DMS153 treated with DMSO at 0.1 percent for 48 hours (cell line): ENCODE results near the gene GIGYF2.
"Not testable (repeated sequence)": the region's sequence is repeated elsewhere in the genome, so short reads cannot be mapped to it uniquely, and the experiment has no call there.

Source experiments
- DNase-seq: peaks from one replicate; lab custom pipeline; 2025; ENCODE audit not compliant: unreplicated experiment; lab: John Stamatoyannopoulos, UW

The GIGYF2 gene

DNA sequence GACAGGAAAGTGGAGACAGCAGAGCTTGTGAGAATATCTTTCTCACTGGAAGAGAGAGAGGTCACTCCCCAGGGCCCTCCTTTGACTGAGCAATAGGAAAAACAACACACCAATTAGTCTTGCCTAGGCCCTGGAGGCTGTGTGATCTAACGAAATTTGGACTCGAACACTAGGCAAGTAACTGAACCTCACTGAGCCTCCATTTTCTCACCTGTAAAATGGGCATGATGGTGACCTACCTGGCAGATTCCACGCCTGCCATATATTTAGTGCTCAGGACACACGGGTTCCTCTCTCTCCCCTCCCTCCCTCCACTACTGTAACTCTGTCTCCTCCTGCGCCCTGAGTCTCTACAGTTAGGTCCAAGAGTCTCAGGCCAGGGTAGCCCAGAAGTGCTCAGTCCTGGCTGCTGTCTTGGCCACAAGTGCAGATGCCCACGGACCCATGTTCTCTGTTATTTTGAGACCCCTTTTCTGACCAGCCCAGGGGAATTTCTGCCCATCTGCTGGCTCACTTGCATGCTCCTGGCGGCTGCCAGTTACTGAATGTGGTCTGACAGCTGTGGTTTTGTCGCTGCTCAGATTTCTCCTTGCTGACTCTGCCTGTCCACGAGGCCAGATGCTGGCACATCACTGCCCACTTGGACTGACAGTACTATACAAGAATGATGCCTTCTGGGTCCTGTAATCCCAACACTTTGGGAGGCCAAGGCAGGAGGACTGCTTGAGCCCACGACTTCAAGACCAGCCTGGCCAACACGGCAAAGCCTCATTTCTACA is 9.6 kb upstream of the GIGYF2 start:
- DNase-seq, result no peak

DNA sequence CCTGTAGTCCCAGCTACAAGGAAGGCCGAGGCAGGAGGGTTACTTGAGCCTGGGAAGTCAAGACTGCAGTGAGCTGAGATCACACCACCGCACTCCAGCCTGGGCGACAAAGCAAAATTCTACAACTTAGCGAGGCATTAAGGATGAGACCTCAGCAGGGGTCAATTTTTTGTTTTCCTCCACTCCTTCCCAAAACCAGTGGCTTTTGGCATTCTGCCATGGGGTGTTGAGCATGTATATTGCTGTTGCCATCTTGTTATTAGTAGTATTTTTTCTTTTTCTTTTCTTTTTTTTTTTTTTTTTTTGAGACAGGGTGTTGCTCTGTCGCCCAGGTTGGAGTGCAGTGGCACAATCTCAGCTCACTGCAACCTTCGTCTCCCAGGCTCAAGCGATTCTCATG is 8.9 kb upstream of the GIGYF2 start:
- DNase-seq, result no peak

DNA sequence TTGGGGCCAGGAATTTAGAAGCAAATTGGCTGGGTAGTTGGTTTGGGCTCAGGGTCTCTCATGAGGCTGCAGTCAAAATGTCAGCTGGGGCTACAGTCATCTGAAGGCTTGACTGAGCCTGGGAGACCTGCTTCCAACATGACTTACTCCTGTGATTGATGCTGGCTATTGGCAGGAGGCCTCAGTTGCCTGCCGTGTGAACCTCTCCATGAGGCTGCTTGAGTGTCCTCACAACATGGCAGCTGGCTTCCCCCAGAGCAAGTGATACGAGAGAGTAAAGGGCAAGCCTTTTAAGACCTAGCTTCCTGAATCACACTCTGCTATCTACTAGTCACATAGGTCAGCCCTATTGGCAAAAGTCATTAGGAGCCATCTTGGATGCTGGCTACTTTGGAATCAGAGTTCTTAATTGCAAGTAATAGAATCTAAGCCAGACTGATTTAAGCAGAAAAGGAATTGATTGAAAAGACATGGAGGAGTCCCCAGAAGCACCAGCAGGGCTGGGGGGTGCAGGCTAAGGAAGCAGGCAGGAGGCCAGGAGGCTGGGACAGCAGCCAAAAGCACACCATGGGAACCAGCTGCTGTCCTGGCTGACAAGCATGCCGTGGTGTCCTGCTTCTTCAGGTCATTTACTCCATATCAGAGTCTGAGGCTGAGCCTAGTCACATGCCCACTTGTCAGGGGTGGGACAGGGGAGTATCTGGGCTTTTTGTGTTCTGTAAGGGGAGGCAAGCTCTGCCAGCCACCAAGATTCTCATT is 7.8 kb upstream of the GIGYF2 start:
- DNase-seq, result no peak

DNA sequence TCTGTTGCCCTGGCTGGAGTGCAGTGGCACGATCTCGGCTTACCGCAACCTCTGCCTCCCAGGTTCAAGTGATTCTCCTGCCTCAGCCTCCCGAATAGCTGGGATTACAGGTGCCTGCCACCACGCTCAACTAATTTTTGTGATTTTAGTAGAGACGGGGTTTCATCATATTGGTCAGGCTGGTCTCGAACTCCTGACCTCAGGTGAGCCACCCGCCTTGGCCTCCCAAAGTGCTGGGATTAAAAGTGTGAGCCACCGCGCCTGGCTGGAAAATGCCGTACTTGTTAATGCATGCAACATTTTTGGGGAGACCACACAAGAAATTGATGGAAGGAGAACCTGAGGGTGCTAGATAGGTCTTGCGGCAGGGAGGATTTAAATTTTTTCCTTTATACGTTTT is 6.0 kb upstream of the GIGYF2 start:
- DNase-seq, result not testable (repeated sequence)

DNA sequence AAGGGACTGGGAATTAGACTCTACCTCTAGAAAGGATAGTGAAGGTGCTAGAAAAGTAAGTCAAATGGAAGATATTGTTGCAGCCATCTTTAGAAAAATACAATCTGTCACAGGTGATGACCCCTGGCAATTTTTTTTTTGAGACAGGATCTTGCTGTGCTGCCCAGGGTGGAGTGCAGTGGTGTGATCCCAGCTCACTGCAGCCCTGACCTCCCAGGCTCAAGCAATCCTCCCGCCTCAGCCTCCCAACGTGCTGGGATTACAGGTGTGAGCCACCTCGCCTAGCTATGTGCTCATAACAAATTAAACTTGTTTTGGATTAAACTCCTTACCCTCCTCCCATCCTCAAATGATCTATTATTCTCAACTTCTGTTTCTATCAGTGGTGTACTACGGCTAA is 3.8 kb upstream of the GIGYF2 start:
- no peak for DNase-seq

DNA sequence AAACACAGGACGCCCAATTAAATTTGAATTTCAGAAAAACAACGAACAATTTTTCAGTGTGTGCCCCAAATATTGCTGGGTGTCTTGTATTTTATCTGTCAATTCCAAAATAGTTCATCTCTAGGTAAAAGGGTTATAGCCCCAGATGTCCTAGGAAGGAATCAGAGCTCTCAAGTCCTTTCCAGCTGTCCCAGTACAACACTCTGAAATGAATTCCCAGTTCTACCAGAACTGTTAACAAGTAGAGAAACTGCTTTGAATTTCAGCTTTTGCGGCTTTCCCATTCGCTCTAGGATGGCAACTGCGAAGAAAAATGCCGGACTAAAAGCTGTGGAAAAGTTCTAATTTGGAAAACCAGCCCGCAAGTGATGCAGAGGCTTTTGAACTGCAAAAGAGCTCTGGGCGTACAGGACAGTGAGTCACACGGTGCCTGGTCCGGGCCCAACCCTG is 497 bp upstream of the GIGYF2 start:
- no peak for DNase-seq

DNA sequence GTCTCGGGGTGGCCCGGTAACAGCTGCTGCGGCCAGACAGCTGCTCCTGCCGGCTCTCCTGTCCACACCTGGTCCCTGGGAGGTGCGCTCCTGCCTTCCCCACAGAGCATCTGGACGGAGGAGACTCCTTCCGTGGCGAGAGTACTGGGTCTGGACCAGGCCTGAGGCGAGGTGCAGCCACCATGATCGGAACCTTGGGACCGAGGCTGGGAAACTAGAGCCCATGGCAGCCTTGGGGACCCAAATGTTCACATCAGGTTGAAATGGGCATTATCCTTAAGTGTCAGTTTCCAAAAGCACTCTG is 628 bp downstream of the GIGYF2 start:
- DNase-seq, result no peak

DNA sequence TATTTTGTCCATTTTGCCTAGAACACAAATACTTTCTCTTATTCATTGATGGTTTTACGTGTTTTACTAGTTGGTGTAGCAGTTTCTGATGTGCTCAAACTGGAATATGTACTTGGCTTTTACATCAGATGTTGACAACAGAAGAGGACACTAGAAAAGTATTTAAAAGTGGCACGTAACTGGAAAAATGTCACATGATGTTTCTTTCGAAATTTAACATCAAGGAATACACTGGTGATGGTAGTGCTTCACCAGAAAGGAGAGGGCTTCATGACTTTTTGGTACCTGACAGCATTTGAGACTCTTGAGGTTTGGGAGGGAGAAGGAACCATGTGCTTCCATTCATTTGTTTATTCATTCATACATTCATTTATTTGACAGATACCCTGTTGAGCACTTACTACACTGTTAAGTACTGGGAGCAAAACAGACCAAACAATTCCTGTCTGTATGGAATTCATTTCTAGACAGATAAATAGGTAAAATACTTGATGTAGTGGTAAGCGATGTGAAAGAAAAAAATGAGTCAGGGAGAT is 1.5 kb downstream of the GIGYF2 start:
- DNase-seq, result no peak

DNA sequence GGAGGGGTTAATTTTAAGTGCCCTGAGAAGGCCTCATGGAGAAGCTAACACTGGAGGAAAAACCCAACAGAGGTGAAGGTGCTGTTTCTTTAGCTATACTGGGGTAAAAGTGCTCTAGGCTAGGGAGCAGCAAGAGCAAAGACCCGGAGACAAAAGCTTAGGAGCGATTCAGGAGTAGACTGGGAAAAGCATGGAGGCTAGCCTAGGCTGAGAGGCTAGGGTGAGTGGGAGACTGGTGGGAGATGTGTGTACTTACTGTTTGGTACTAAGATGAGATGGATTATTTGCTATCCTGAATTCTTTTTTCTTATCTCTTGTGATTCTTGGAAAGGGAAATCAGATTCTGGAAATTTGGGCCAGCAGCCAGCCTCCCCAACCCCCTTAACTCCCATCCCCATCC is 2.0 kb downstream of the GIGYF2 start:
- no peak for DNase-seq

DNA sequence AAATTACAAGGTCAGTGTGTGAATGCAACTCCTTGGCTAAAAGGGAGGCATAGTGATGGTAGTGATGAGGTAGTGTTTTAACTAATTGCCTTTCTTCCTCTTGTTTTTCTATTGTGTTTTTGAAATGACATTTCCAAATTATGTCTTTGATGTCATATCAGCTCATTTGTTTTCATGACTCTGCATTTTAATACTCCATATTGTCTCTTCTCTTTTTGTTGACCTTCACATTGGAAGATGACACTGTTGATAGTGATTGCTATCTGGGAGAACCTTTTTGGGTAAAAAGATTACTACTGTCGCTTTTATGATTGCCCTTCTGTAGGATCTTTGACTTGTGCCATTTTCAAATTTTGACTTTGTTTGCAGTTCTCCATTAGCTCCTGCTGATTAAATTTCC is 3.0 kb downstream of the GIGYF2 start:
- no peak for DNase-seq

DNA sequence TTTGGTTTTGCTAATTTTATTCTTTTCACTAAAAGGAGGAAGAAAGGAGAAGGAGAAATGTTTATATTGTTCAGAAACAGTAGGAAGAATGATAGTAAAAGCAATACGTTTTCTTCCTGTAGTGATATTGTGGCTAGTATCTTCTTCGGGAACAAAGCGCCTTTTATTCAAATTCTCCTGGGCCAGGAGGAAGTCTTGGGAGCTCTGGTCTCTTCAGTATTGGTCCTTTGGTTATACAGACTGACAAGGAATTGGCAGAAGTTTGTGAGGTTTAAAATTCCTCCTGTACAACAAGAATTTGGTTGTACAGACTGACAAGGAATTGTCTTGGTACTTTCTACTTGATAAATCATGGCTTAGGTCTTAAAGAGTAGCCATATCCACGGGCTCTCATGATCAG is 9.9 kb downstream of the GIGYF2 start:
- DNase-seq, result no peak

DNA sequence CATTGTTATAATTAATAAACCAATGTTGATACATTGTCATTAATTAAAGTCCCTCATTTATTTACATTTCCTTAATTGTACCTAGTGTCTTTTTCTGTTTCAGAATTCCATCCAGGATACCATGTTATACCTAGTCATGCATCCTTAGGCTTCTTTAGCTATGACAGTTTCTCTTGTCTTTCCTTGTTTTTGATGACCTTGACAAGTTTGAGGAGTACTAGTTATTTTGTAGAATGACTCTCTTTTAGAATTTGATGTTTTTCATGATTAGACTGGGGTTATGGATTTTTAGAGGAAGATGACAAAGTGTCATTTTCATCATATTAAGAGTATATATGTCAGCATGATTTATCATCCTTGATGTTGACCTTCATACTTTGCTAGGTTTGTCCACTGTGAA is 16.4 kb downstream of the GIGYF2 start:
- no peak for DNase-seq

DNA sequence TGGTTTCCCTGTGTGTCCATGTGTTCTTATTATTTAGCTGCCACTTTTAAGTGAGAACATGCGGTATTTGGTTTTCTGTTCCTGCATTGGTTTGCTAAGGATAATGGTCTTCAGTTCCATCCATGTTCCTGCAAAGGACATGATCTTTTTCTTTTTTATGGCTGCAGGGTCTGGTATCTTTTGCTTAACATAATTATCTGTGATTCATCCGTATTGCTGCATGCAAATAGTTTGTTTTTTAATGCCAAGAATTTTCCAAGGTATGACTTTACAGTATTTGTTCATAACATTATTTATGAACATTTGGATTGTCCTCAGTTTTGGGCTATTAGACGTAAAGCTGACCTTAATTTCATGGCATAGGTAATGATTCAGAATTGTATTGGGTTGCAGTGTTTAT is 17.8 kb downstream of the GIGYF2 start:
- no peak for DNase-seq

DNA sequence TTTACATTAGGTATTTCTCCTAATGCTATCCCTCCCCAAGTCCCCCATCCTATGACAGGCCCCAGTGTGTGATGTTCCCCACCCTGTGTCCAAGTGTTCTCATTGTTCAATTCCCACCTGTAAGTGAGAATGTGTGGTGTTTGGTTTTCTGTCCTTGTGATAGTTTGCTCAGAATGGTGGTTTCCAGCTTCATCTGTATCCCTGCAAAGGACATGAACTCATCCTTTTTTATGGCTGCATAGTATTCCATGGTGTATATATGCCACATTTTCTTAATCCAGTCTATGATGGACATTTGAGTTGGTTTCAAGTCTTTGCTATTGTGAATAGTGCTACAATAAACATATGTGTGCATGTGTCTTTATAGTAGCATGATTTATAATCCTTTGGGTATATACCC is 22.9 kb downstream of the GIGYF2 start:
- DNase-seq, result not testable (repeated sequence)

DNA sequence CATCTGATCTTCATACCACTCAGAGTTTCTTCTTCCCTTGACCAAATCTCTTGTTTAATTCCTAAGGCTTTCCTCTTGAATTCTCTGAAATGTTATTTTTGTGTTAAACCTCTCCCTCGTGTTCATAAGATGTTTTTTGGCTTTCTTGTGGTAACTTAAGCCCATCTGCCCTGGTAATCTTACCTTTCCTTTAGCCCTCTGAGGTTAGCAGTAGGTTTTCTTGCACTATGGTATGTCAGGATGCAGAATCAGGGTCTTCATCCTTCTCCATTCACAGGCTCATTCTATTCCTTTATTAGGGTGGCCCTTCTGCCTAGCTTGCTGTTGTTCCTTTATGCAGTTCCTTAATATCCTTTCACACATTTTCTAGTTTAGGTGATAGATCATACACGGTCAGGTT is 24.1 kb downstream of the GIGYF2 start:
- no peak for DNase-seq

DNA sequence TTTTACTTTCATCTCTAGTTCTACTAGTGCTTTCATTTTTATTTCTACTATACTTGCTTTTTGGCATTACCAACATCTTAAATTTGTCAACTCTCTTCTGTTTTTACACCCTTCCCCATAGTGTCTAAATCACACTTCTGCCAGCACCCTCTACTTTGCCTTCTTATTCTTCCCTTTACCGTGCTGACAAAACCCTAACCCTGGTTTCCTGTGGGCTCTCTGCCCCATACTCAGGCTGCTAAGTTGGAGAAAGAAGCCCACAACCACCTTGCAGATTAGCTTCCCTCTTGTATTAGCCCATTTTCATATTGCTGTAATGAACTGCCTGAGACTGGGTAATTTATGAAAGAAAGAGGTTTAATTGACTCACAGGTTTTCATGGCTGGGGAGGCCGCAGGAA is 24.8 kb downstream of the GIGYF2 start:
- DNase-seq, result no peak

DNA sequence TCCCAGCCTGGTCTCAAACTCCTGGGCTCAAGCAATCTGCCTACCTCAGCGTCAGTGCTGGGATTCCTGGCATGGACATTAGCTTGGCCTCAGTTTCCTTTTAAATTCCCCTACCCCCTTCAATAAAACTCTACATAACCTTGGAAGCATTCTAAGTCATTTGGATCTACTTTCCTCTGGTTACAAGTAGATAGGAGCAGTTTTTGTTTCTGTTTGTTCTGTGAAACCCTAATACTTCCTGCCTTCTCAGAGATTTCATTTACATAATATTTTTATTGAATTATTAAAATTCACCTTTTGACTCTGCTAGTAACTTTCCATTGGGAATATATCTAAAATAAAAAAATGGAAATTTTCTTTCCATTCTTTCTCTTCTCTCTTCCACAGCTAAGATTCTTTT is 25.9 kb downstream of the GIGYF2 start:
- no peak for DNase-seq

DNA sequence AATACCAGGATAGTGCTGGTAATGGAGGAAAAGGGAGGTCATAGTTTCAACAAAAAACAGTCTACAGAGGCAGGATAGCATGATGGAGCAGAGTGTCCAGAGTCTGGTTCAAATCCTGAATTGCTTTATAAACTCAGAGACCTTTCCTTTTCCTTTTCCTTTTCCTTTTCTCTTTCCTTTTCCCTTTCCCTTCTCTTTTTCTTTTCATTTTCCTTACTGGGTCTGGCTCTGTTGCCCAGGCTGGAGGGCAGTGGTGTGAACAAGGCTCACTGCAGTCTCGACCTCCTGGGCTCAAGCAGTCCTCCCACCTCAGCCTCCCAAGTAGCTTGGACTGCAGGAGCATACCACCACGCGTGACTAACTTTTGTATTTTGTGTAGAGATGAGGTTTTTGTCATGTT is 31.7 kb downstream of the GIGYF2 start:
- DNase-seq, result no peak

DNA sequence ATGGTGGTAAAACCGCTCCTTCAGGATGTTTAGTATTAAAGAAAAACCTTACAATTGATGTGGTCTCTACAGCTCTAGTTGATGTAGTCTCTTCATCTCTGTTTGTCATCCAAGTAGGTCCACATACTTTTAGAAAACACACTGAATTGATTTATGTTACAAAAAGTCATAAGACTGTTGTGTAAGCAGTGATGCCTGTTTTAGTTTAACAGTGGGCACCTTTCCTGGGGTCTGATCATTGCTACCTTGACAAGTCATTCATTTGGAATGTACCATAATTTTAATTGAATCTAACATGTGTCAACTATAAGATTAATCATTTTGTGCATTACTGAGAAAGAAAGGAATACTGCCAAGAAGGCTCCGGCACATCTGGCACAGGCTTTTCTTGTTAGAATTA is 34.3 kb downstream of the GIGYF2 start:
- no peak for DNase-seq

DNA sequence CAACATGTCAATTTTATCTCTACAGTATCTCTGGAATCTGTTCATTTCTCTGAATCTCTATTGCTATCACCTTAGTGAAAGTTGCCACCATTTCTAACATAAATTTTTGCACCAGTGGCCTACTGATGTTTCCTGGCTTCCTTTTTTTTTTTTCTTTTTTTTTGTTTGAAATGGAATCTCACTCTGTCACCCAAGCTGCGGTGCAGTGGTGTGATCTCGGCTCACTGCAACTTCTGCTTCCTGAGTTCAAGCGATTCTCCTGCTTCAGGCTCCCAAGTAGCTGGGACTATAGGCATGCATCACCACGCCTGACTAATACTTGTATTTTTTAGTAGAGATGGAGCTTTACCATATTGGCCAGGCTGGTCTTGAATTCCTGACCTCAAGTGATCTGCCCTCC is 44.2 kb downstream of the GIGYF2 start:
- DNase-seq, result no peak

DNA sequence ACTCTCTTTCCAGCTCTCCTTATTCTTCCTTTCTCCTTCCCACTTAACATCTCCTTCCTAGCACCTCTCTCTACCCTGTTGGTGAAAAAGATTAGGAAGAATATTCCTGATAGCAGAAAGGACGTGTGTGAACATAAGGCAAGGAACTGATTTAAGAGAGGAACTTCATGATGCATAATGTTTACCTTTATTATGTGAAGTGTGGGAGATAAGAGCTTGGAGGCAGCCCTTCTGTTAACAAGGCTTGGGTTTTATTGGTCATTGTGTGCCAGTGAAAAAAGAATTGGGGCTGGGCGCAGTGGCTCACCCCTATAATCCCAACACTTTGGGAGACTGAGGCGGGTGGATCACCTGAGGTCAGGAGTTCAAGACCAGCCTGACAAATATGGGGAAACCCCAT is 44.8 kb downstream of the GIGYF2 start:
- no peak for DNase-seq

DNA sequence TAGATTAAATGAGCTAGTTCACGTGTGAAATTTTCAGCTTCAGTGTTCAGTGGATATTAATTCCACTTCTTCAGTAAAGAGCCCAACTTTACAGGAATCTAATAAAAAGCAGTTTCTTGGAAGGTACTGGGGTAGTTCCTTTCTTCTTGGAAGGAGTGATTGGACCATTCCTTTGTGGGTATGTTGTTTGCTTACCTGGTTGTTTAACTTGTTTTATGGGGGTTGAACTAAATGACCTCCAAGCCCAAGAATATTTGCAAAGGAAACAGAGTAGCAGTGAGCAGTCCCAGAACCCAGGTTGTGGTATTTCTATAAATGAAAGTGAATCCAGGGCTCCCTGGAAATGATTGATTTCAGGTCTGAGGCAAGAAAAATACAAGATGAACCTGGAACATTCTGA is 47.8 kb downstream of the GIGYF2 start:
- no peak for DNase-seq

DNA sequence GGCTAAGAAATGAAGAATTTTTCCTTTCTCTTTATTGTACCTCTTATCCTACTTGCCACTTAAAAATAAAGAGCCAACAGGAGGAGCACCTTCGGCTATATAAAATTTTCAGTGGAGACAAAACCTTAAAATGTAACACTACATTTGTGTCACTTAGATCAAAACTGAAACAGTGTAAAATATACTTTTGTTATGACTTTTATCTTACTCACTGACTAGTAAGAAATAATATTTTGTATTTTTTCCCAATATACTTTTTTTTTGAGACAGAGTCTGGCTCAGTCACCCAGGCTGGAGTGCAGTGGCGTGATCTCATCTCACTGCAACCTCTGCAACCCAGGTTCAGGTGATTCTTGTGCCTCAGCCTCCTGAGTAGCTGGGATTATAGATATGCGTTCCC is 50.9 kb downstream of the GIGYF2 start:
- DNase-seq, result no peak
